EL (cell line): ENCODE results near the gene S100A4.
"Not testable (repeated sequence)": the region's sequence is repeated elsewhere in the genome, so short reads cannot be mapped to it uniquely, and the experiment has no call there.

Experiments
- DNase-seq: peaks from one replicate; pipeline ENCODE4 v3.0.0-alpha.2; 2016

S100A4 gene

GRCh38 chr1:153545067-153546055 lies at the start of gene S100A4:
TSS of gene S100A4 (minus strand) at chr1:153545806. CDS start at chr1:153544794, 1,012 bp downstream.
- peak; percentile 92 for DNase-seq

DNA sequence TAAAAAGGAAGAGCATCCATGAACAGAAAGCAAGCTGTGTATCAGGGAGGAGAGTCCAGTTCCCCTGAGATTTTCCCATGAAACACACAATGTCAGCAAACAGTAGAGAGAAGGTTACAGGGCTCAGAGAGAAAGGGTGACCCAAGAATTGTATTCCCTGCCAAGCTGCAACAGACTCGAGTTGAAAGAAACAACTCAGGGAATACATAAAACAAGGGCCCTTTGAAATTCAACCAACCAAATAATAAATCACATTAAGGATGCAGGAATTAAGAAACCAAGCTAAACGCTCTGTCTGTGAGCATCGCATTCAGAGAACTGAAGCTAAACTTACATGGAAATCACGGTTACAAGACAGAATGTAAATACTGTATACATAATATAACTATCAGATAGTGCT lies 47.1 kb upstream of the S100A4 start:
- DNase-seq, result no peak

- no peak for DNase-seq
These were observed 42.9 kb upstream of the S100A4 start for GRCh38 chr1:153588482-153588881.

GRCh38 chr1:153588033-153588432 lies 42.4 kb upstream of the S100A4 start:
- not testable (repeated sequence) for DNase-seq

GRCh38 chr1:153587314-153587713 lies 41.7 kb upstream of the S100A4 start:
- peak; percentile 71 for DNase-seq

GRCh38 chr1:153586347-153586746 lies 40.7 kb upstream of the S100A4 start:
- DNase-seq, result no peak

GRCh38 chr1:153585006-153585405 lies 39.4 kb upstream of the S100A4 start:
- DNase-seq, result no peak

DNA sequence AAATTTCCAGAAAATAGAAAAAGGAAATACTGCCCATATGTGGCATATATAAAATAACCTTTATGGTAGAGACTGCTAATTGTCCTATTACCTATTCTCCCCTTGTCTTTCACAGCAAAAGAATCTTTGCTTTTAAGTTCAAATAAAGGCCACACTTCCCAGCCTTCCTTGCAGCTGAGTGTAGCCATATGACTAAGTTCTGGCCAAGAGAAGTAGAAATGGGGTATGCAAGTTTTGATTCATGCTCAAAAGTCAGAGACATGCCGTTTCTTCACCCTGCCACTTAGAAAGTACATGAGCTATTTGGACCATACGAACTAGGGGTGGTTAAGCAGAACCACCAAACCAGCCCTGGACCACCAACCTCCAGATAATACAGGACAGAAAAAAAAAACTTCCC lies 38.4 kb upstream of the S100A4 start:
- no peak for DNase-seq

GRCh38 chr1:153583514-153583913 lies 37.9 kb upstream of the S100A4 start:
- not testable (repeated sequence) for DNase-seq

DNA sequence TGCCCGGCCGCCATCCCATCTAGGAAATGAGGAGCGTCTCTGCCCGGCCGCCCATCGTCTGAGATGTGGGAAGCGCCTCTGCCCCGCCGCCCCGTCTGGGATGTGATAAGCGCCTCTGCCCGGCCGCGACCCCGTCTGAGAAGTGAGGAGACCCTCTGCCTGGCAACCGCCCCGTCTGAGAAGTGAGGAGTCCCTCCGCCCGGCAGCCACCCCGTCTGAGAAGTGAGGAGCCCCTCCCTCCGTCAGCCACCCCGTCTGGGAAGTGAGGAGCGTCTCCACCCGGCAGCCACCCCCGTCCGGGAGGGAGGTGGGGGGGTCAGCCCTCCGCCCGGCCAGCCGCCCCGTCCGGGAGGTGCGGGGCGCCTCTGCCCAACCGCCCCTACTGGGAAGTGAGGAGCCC lies 37.2 kb upstream of the S100A4 start:
- DNase-seq, result not testable (repeated sequence)

GRCh38 chr1:153578936-153579335 lies 33.3 kb upstream of the S100A4 start:
- DNase-seq, result peak; percentile 53

GRCh38 chr1:153578490-153578889 lies 32.9 kb upstream of the S100A4 start:
- DNase-seq, result peak; percentile 76

- peak; percentile 29 for DNase-seq
These were observed 32.0 kb upstream of the S100A4 start for GRCh38 chr1:153577624-153578051.

DNA sequence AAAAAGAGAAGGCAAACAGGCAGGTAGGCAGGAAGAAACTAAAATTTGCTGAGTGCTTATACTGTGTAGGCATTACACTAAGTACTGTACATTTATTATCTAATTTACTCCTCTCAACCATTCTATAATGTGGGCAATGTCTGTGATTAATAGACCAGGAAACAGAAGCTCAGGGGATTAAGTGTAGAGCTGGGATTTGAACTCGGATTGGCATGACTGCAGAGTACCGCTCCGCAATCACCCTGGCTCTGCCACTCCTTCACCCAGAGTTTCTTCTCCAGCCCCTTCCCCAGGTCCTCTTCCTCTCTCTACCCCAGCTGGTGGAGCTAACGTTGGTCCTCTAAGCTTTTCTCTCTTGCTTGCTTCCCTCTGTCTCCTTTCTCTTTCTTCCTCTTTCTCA lies 31.5 kb upstream of the S100A4 start:
- DNase-seq, result no peak

GRCh38 chr1:153575497-153575896 lies 29.9 kb upstream of the S100A4 start:
- DNase-seq, result not testable (repeated sequence)

GRCh38 chr1:153575081-153575491 lies 29.5 kb upstream of the S100A4 start:
- not testable (repeated sequence) for DNase-seq

DNA sequence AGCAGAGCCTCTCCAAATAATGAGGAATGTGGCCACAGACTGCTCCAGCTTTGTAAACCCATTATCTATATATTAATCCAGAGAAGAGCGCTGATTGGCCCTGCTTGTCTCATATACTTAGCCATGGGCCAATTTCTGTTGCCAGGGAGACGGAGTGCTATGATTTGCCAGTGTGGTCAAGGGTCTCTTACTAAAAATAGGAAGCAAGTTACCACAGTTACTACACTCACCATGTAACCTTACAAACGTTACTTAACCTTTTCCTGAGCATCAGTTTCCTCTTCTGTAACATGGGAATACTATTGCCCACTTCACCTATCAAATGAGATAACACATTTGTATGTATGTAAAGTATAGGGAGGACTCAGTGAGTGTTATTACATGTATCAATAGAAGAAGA lies 27.7 kb upstream of the S100A4 start:
- no peak for DNase-seq

GRCh38 chr1:153572569-153573015 lies 27.0 kb upstream of the S100A4 start:
- peak; percentile 86 for DNase-seq

- no peak for DNase-seq
These were observed 26.1 kb upstream of the S100A4 start for GRCh38 chr1:153571706-153572105.

DNA sequence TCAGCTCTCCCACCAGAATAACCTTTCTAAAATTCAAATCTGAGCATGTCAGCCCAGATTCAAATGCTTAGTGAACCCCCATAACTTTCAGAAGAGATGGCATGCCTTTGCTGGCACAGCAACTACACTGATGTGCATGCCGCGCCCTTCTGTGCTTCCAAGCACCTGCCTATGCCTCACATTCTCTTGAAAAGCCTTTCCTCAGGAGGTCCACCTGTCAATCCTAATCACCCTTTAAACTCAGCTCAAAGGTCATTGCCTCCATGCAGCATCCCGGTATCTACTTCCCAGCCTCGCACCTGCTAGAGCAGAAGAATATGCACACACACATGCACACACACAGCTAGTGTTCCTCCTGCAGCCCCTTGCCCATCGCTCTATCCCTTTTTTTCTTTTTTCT lies 25.3 kb upstream of the S100A4 start:
- no peak for DNase-seq

- DNase-seq, result no peak
These were observed 23.9 kb upstream of the S100A4 start for GRCh38 chr1:153569465-153569864.

- DNase-seq, result peak; percentile 90
These were observed 22.9 kb upstream of the S100A4 start for GRCh38 chr1:153568367-153569099.

DNA sequence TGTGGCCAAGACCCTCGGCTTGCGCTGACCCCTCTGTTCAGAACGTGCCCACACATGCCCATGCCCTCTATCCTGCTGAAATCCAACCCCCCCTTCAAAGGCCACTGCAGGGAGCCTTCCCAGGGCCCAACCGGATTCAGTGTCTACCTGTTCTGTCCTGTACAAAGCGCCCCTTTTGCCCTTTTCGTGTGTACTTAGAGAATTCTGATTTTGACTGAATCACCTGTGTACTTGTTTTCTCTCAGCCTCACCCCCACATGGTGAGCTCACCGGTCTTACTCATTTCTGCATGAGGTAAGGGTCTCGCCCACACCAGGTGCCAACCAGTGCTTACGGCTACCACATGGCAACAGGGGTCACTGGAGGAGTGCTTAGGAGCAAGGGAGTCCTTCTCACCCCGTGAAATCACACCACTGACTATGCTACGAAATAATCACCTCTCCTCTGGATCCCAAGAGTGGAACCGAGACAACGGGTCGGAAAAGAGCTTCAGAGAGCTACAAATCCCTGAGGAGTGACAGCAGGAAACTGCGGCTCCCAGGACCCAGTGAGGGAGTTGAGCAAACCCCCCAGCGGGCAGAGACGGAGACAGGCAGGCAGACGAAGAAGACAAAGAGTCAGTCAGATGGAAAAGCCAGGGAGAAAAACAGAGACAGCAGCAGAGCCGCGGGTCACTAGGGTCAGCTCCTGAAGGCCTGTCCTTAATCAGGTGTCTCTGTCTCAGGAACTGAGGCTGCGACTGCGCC lies 22.2 kb upstream of the S100A4 start:
- no peak for DNase-seq
